ENCODE results near the gene HDAC10.

- TF ChIP-seq EP300 (IDR thresholded peaks at IDR 0.05) (no peak), POLR2AphosphoS5 (IDR thresholded peaks at IDR 0.05) (no peak)
Measured at GRCh38 chr22:50269970-50270665, 19.1 kb upstream of the HDAC10 start, which contains the start of gene MAPK11.

All from suprapubic skin (tissue), 4 donors.